PC-3 (cell line): ENCODE measurements around the gene KMT2C.

Experiments used
- CTCF ChIP-seq: fragments of 300-600 bp; sonication (generic); conservative IDR thresholded peaks from 2 replicates; pipeline ENCODE4 v1.5.1; 2017; ENCODE audit warnings: antibody characterized with exemption, low read depth, mild to moderate bottlenecking, low read length
- EZH2 ChIP-seq: fragments of 300-600 bp; sonication (generic); IDR thresholded peaks from one replicate; pipeline ENCODE4 v1.6.1; 2017; ENCODE audit warnings: antibody characterized with exemption, mild to moderate bottlenecking, low read length; ENCODE audit not compliant: unreplicated experiment

DNA sequence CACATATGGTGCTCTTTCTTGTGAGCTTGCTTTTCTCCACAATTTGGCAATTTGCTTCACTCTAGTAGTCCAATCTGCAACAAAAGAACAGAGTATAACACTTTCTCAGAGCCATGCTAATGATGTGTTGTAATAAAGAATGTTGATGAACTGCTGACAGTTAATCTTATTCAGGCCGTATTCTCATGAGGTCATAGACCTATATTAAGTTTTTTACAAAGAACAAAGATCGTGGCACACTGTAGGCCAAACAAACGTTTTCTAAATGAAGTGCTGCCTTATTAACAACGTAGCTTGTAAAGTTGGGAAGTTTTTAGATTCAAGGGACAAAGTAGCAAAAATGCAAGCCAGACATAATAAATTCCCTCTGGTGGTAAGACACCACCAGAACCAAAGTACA is 250.2 kb downstream of the KMT2C start:
- TF ChIP-seq CTCF (no peak), EZH2 (no peak)
